HepG2 (cell line): Measurements from ENCODE around the gene FAM120AOS. TPM values are rescaled to one million over a fixed set of nuclear protein-coding genes. Genes with fewer than 3 reads are reported as not detected.

Experiments used
- ATF7 ChIP-seq, 2 experiments: fragments of 450-650 bp in 1 of 2; sonication (generic) in 1 of 2; formaldehyde crosslinking in 1 of 2; IDR thresholded peaks; 2 replicates each; pipeline versions ENCODE4 v1.4.0 to v1.6.1; 2016 to 2020; ENCODE audit warnings: antibody characterized with exemption in 1 of 2, mild to moderate bottlenecking in 1 of 2, missing genetic modification reagents in 1 of 2
- HMGXB4 ChIP-seq, 2 experiments: sonication (generic) in 1 of 2; formaldehyde crosslinking in 1 of 2; IDR thresholded peaks; 2 replicates each; pipeline versions ENCODE4 v1.4.0 to v1.6.1; 2018 to 2020; ENCODE audit warnings: missing genetic modification reagents in 2 of 2, borderline replicate concordance in 1 of 2, low read depth in 1 of 2, mild to moderate bottlenecking in 1 of 2, missing biosample characterization in 1 of 2
- POGK ChIP-seq: sonication (generic); formaldehyde crosslinking; conservative IDR thresholded peaks from 2 replicates; pipeline ENCODE4 v1.8.0; 2022; ENCODE audit warnings: mild to moderate bottlenecking, moderate library complexity, missing genetic modification reagents
- SALL1 ChIP-seq: sonication (generic); formaldehyde crosslinking; IDR thresholded peaks from 2 replicates; pipeline ENCODE4 v1.8.0; 2022; ENCODE audit warnings: mild to moderate bottlenecking, missing genetic modification reagents
- SALL2 ChIP-seq: sonication (generic); formaldehyde crosslinking; IDR thresholded peaks from 2 replicates; pipeline ENCODE4 v1.8.1; 2023; ENCODE audit warnings: mild to moderate bottlenecking, missing genetic modification reagents, inconsistent platforms
- SAP130 ChIP-seq: IDR thresholded peaks from 2 replicates; pipeline ENCODE4 v1.6.1; 2016; ENCODE audit warnings: low read depth
- SUZ12 ChIP-seq: fragments of 150-350 bp; IDR thresholded peaks from 2 replicates; pipeline ENCODE4 v1.6.1; 2014; ENCODE audit warnings: low read depth, low read length
- THAP9 ChIP-seq: sonication (generic); formaldehyde crosslinking; IDR thresholded peaks from 2 replicates; pipeline ENCODE4; 2020; ENCODE audit warnings: missing genetic modification reagents, mild to moderate bottlenecking, borderline replicate concordance
- ZFP91 ChIP-seq: sonication (generic); formaldehyde crosslinking; IDR thresholded peaks from 2 replicates; pipeline ENCODE4 v1.9.0; 2022; ENCODE audit warnings: missing genetic modification reagents, mild to moderate bottlenecking, borderline replicate concordance
- ZNF274 ChIP-seq: sonication (generic); formaldehyde crosslinking; IDR thresholded peaks from 2 replicates; pipeline ENCODE4 v1.5.1; 2020; ENCODE audit warnings: mild to moderate bottlenecking, missing genetic modification reagents
- ZNF430 ChIP-seq: sonication (generic); formaldehyde crosslinking; IDR thresholded peaks from 2 replicates; pipeline ENCODE4 v1.9.0; 2021; ENCODE audit warnings: mild to moderate bottlenecking, missing genetic modification reagents
- ZNF687 ChIP-seq: sonication (generic); formaldehyde crosslinking; IDR thresholded peaks from 2 replicates; pipeline ENCODE4 v1.5.1; 2020; ENCODE audit warnings: mild to moderate bottlenecking, missing genetic modification reagents, moderate library complexity
- ZNF740 ChIP-seq: sonication (generic); formaldehyde crosslinking; IDR thresholded peaks from 2 replicates; pipeline ENCODE4 v1.4.0; 2020; ENCODE audit warnings: missing genetic modification reagents
- polyA plus RNA-seq, 8 experiments: library from polyadenylated mRNA; depleted of rRNA in 3 of 8; stranded (reverse) in 7 of 8; unstranded in 1 of 8; fragments of >200 nt; fragmentation: Illumina TruSeq in 4 of 8; extraction: Trizol in 4 of 8; gene quantifications; 2 replicates each; pipeline versions ENCODE4 v1.2.1 to v1.2.3, GENCODE V29; 2011 to 2016; ENCODE audit warnings: low read depth in 4 of 8, missing spikeins in 1 of 8, mixed read lengths in 1 of 8; ENCODE audit not compliant: insufficient read depth in 1 of 8
- total RNA-seq, 5 experiments: library from RNA; depleted of rRNA; stranded (reverse); fragments of >200 nt; fragmentation: Illumina TruSeq; extraction: Trizol; gene quantifications; 2 replicates each; pipeline ENCODE4 v1.2.3, GENCODE V29; 2016; ENCODE audit warnings: low read depth in 1 of 5

Gene FAM120AOS
- total and polyA plus RNA-seq, 2 of the 13 experiments (the other 11 are each of a cell fraction or from before 2014, with no cell fraction given), result 28.2 to 34.6 TPM

- TF ChIP-seq ZFP91 (CRISPR knock-in tag) (peak; percentile 65; the same call in 1 of the 2 replicates), ZNF274 (CRISPR knock-in tag) (peak; percentile 46; the same call in 1 of the 2 replicates), HMGXB4 (CRISPR knock-in tag; IDR thresholded peaks at IDR 0.05; ENCODE audit: borderline replicate concordance in 1 of 2, low read depth in 1 of 2) (peak; percentile 22 to 72; a peak in 2 of 4 replicates), POGK (CRISPR knock-in tag) (peak; percentile 80), THAP9 (CRISPR knock-in tag) (no peak), SALL1 (CRISPR knock-in tag) (peak; percentile 64), ATF7 (IDR thresholded peaks at IDR 0.05) (no peak), ATF7 (CRISPR knock-in tag; IDR thresholded peaks at IDR 0.05) (0 out of 2 replicates have a peak, but pooled peaks have one; percentile 20), SAP130 (peak; percentile 49), SUZ12 (no peak), ZNF430 (CRISPR knock-in tag) (0 out of 2 replicates have a peak, but pooled peaks have one; percentile 29), SALL2 (CRISPR knock-in tag) (peak; percentile 51; the same call in 1 of the 2 replicates), ZNF687 (CRISPR knock-in tag) (peak; percentile 81), ZNF740 (0 out of 2 replicates have a peak, but pooled peaks have one; percentile 24)
Observed at GRCh38 chr9:93451849-93452709, 1.3 kb downstream of the FAM120AOS start (continued).
